ENCODE measurements around the gene IL2RG.
A peak's percentile ranks its signal among the peaks of the same experiment; 100 is the strongest.

Gene IL2RG

GRCh38 chrX:71068044-71068918 is 43.1 kb downstream of the IL2RG start, which contains the start of gene SNX12:
Gene SNX12, minus strand, starts transcription at chrX:71068334. Its CDS starts 28 bp downstream, at chrX:71068306.
- peak; percentile 82 for DNase-seq (ENCODE audit: low read depth in 2 of 2)

GRCh38 chrX:71067712-71068043 is 43.7 kb downstream of the IL2RG start:
- no peak for DNase-seq (ENCODE audit: low read depth in 2 of 2)

- DNase-seq (ENCODE audit: low read depth in 2 of 2), result no peak
Measured at GRCh38 chrX:71067089-71067488, 44.3 kb downstream of the IL2RG start.

GRCh38 chrX:71060127-71060526 is 51.2 kb downstream of the IL2RG start:
- DNase-seq (ENCODE audit: low read depth in 2 of 2), result no peak

GRCh38 chrX:71057848-71058530 is 53.4 kb downstream of the IL2RG start:
- no peak for DNase-seq (ENCODE audit: low read depth in 2 of 2)
